H1 (cell line): Measurements from ENCODE around the gene NKAIN2. TPM values are rescaled to one million over a fixed set of nuclear protein-coding genes. Genes with fewer than 3 reads are reported as not detected.

ENCODE experiments used
- CTCF ChIA-PET: fragments of 300-600 bp; sonication (Branson Sonifier 250); formaldehyde crosslinking; loops from one replicate; lab custom pipeline; 2021; ENCODE audit not compliant: partially characterized antibody; lab: Charles Lee
- POLR2A ChIA-PET: fragments of 300-600 bp; sonication (Branson Sonifier 250); formaldehyde crosslinking; loops from one replicate; lab custom pipeline; 2021; ENCODE audit warnings: inconsistent platforms; ENCODE audit not compliant: partially characterized antibody; lab: Charles Lee
- DNase-seq, 2 experiments: peaks; one replicate each; pipeline versions ENCODE4 v3.0.0 to v3.0.0-alpha.2; 2010 to 2022; ENCODE audit warnings: low spot score in 2 of 2, low read depth in 1 of 2, mixed read lengths in 1 of 2
- FAIRE-seq: peaks from 2 replicates; lab custom pipeline; 2011; peaks lifted over from hg19 to GRCh38; lab: Jason Lieb, UNC
- H2AFZ ChIP-seq: 2 replicates; pipeline ENCODE4 v1.8.1; 2012; ENCODE audit warnings: low read length, inconsistent platforms
- H2AK5ac ChIP-seq: 2 replicates; pipeline ENCODE4 v1.6.1; 2013; ENCODE audit warnings: low read depth, low read length
- H2BK120ac ChIP-seq: replicated peaks from 2 replicates; pipeline ENCODE3; 2013; ENCODE audit warnings: low read depth, low read length, inconsistent platforms
- H2BK12ac ChIP-seq: 2 replicates; pipeline ENCODE4 v1.6.1; 2013; ENCODE audit warnings: low read depth, low read length
- H2BK15ac ChIP-seq: 2 replicates; pipeline ENCODE4 v1.6.1; 2013; ENCODE audit warnings: low read length
- H2BK20ac ChIP-seq: 2 replicates; pipeline ENCODE4 v1.6.1; 2013; ENCODE audit warnings: low read length
- H2BK5ac ChIP-seq: 2 replicates; pipeline ENCODE4 v1.6.1; 2013; ENCODE audit warnings: low read depth, low read length
- H3K14ac ChIP-seq: 2 replicates; pipeline ENCODE4 v1.6.1; 2013; ENCODE audit warnings: inconsistent platforms; ENCODE audit not compliant: insufficient read length
- H3K18ac ChIP-seq: 2 replicates; pipeline ENCODE4 v1.6.1; 2013; ENCODE audit warnings: low read length; ENCODE audit errors: extremely low read depth
- H3K23ac ChIP-seq: 2 replicates; pipeline ENCODE4 v1.6.1; 2013; ENCODE audit warnings: inconsistent platforms; ENCODE audit not compliant: insufficient read length
- H3K23me2 ChIP-seq: 2 replicates; pipeline ENCODE4 v1.6.1; 2013; ENCODE audit warnings: low read depth, low read length
- H3K27ac ChIP-seq: 2 replicates; pipeline ENCODE4 v1.6.1; 2011; ENCODE audit warnings: low read depth, low read length, inconsistent platforms
- H3K27me3 ChIP-seq, 4 experiments: replicated peaks in 1 of 4; 1 replicate in 1 of 4; 2 replicates in 3 of 4; pipeline versions ENCODE4 v1.6.1 to v1.8.1; 2011 to 2013; ENCODE audit warnings: low read length in 3 of 4, mild to moderate bottlenecking in 3 of 4, inconsistent platforms in 2 of 4, mixed read lengths in 2 of 4, moderate library complexity in 1 of 4; ENCODE audit not compliant: control insufficient read depth in 3 of 4, insufficient read depth in 3 of 4; ENCODE audit errors: extremely low read depth in 1 of 4
- H3K36me3 ChIP-seq, 4 experiments: 2 replicates each; pipeline versions ENCODE4 v1.6.1 to v1.8.1; 2011 to 2013; ENCODE audit warnings: mild to moderate bottlenecking in 4 of 4, low read length in 3 of 4, moderate library complexity in 2 of 4, control low read depth in 1 of 4, inconsistent platforms in 1 of 4; ENCODE audit not compliant: insufficient read depth in 4 of 4, control insufficient read depth in 2 of 4
- H3K4ac ChIP-seq: replicated peaks from 2 replicates; pipeline ENCODE3; 2013; ENCODE audit warnings: low read length, low read depth, mixed read lengths, inconsistent platforms; ENCODE audit not compliant: insufficient read length
- H3K4me1 ChIP-seq, 4 experiments: replicated peaks in 1 of 4; 1 replicate in 1 of 4; 2 replicates in 3 of 4; pipeline versions ENCODE4 v1.6.1 to v1.8.1; 2011 to 2013; ENCODE audit warnings: low read length in 3 of 4, inconsistent platforms in 2 of 4, mixed read lengths in 1 of 4; ENCODE audit not compliant: insufficient read depth in 4 of 4, control insufficient read depth in 3 of 4
- H3K4me2 ChIP-seq, 2 experiments: 2 replicates each; pipeline versions ENCODE4 v1.6.1 to v1.8.1; 2011 to 2013; ENCODE audit warnings: low read depth in 2 of 2, low read length in 2 of 2, control low read depth in 1 of 2, inconsistent platforms in 1 of 2, mild to moderate bottlenecking in 1 of 2; ENCODE audit not compliant: insufficient read depth in 1 of 2
- H3K4me3 ChIP-seq, 4 experiments: fragments of 200-600, 300-600 bp in 1 of 4; sonication (generic), shearing (Covaris generic), sonication (Bioruptor Twin) in 1 of 4; 2 replicates each; pipeline versions ENCODE4 v1.5.1 to v1.8.1; 2011 to 2016; ENCODE audit warnings: low read length in 4 of 4, low read depth in 3 of 4, control low read depth in 2 of 4, inconsistent platforms in 2 of 4, mild to moderate bottlenecking in 2 of 4, mixed read lengths in 1 of 4, moderate library complexity in 1 of 4; ENCODE audit not compliant: insufficient read depth in 2 of 4; ENCODE audit errors: extremely low read depth in 1 of 4
- H3K56ac ChIP-seq: replicated peaks from 2 replicates; pipeline ENCODE3; 2013; ENCODE audit warnings: low read depth, mild to moderate bottlenecking, mixed read lengths, low read length, inconsistent platforms; ENCODE audit not compliant: insufficient read length
- H3K79me1 ChIP-seq: 2 replicates; pipeline ENCODE4 v1.6.1; 2013; ENCODE audit warnings: low read depth, low read length, control low read depth
- H3K79me2 ChIP-seq, 2 experiments: 2 replicates each; pipeline versions ENCODE4 v1.6.1 to v1.8.1; 2012 to 2013; ENCODE audit warnings: low read length in 2 of 2, mild to moderate bottlenecking in 2 of 2, inconsistent platforms in 1 of 2; ENCODE audit not compliant: insufficient read depth in 2 of 2, control insufficient read depth in 1 of 2
- H3K9ac ChIP-seq, 4 experiments: replicated peaks in 1 of 4; 1 replicate in 1 of 4; 2 replicates in 3 of 4; pipeline versions ENCODE4 v1.6.1 to v1.8.1; 2011 to 2013; ENCODE audit warnings: low read depth in 3 of 4, low read length in 3 of 4, control low read depth in 2 of 4, mild to moderate bottlenecking in 2 of 4, moderate library complexity in 2 of 4, inconsistent platforms in 1 of 4; ENCODE audit errors: extremely low read depth in 1 of 4
- H3K9me3 ChIP-seq, 2 experiments: 2 replicates each; pipeline versions ENCODE4 v1.6.1 to v1.8.1; 2012 to 2013; ENCODE audit warnings: mild to moderate bottlenecking in 2 of 2, moderate library complexity in 2 of 2, control low read depth in 1 of 2, inconsistent platforms in 1 of 2, low read depth in 1 of 2, low read length in 1 of 2, mixed read lengths in 1 of 2; ENCODE audit not compliant: insufficient read depth in 2 of 2
- H4K20me1 ChIP-seq, 2 experiments: replicated peaks in 1 of 2; 2 replicates each; pipeline versions ENCODE3 to v1.8.1; 2011 to 2013; ENCODE audit warnings: inconsistent platforms in 2 of 2, low read length in 2 of 2, mild to moderate bottlenecking in 1 of 2; ENCODE audit not compliant: insufficient read depth in 2 of 2, control insufficient read depth in 1 of 2
- H4K5ac ChIP-seq: 2 replicates; pipeline ENCODE4 v1.6.1; 2013; ENCODE audit warnings: low read length, low read depth, mixed read lengths, inconsistent platforms; ENCODE audit not compliant: insufficient read length
- H4K8ac ChIP-seq: 2 replicates; pipeline ENCODE4 v1.8.0; 2013; ENCODE audit warnings: mild to moderate bottlenecking, moderate library complexity, low read length, inconsistent platforms; ENCODE audit not compliant: insufficient read depth; ENCODE audit errors: extremely low read depth
- H4K91ac ChIP-seq: replicated peaks from 2 replicates; pipeline ENCODE3; 2013; ENCODE audit warnings: low read length, mixed read lengths, inconsistent platforms; ENCODE audit not compliant: insufficient read length
- BACH1 ChIP-seq: IDR thresholded peaks from 2 replicates; pipeline ENCODE4 v1.6.1; 2012; ENCODE audit warnings: low read length, improper control_type of control experiment
- CBX5 ChIP-seq: fragments of 300-800, 300-1000 bp; sonication (generic); IDR thresholded peaks from 2 replicates; pipeline ENCODE4 v1.7.1; 2016; ENCODE audit warnings: antibody characterized with exemption, low read length, low read depth
- CREB1 ChIP-seq: IDR thresholded peaks from 2 replicates; pipeline ENCODE4 v1.6.1; 2012; ENCODE audit warnings: inconsistent platforms
- EGR1 ChIP-seq: IDR thresholded peaks from 2 replicates; pipeline ENCODE4 v1.6.1; 2011; ENCODE audit warnings: low read depth, low read length, borderline replicate concordance
- GABPA ChIP-seq: IDR thresholded peaks from 2 replicates; pipeline ENCODE4 v1.6.1; 2011; ENCODE audit warnings: mild to moderate bottlenecking, low read length, moderate library complexity, borderline replicate concordance; ENCODE audit not compliant: insufficient read depth
- KDM4A ChIP-seq: IDR thresholded peaks from one replicate; pipeline ENCODE4 v1.7.1; 2012; ENCODE audit warnings: low read depth, mild to moderate bottlenecking, moderate library complexity, low read length, inconsistent platforms; ENCODE audit not compliant: severe bottlenecking
- MAX ChIP-seq: IDR thresholded peaks from 2 replicates; pipeline ENCODE4 v1.6.1; 2012; ENCODE audit warnings: inconsistent platforms
- NRF1 ChIP-seq: IDR thresholded peaks from 2 replicates; pipeline ENCODE4 v1.6.1; 2011; ENCODE audit warnings: mild to moderate bottlenecking, low read depth, low read length, improper control_type of control experiment
- PHF8 ChIP-seq: fragments of 200-600 bp; sonication (generic); conservative IDR thresholded peaks from 2 replicates; pipeline ENCODE4 v1.7.1; 2012; ENCODE audit warnings: low read depth, mild to moderate bottlenecking, inconsistent platforms, low read length, moderate library complexity
- RFX5 ChIP-seq: IDR thresholded peaks from 2 replicates; pipeline ENCODE4 v1.6.1; 2011; ENCODE audit warnings: low read depth, low read length, improper control_type of control experiment, borderline replicate concordance
- RXRA ChIP-seq: IDR thresholded peaks from 2 replicates; pipeline ENCODE4 v1.6.1; 2011; ENCODE audit warnings: low read depth, mild to moderate bottlenecking, low read length, moderate library complexity; ENCODE audit not compliant: insufficient read depth
- SIX5 ChIP-seq: IDR thresholded peaks from 2 replicates; pipeline ENCODE4 v1.6.1; 2011; ENCODE audit warnings: mild to moderate bottlenecking, low read depth, low read length
- SP2 ChIP-seq: IDR thresholded peaks from 2 replicates; pipeline ENCODE4 v1.6.1; 2012; ENCODE audit warnings: mild to moderate bottlenecking, low read length, inconsistent platforms
- SUZ12 ChIP-seq: fragments of 200-600 bp; sonication (generic); IDR thresholded peaks from 2 replicates; pipeline ENCODE4 v1.6.1; 2012; ENCODE audit warnings: mild to moderate bottlenecking, inconsistent platforms, low read length, moderate library complexity, mixed read lengths
- TAF7 ChIP-seq: optimal IDR thresholded peaks from 2 replicates; pipeline ENCODE3; 2011; ENCODE audit warnings: low read depth, mild to moderate bottlenecking, inconsistent platforms, low read length, moderate library complexity, borderline replicate concordance
- YY1 ChIP-seq: IDR thresholded peaks from 2 replicates; pipeline ENCODE4 v1.6.1; 2011; ENCODE audit warnings: low read depth, mild to moderate bottlenecking, low read length
- WGBS, 2 experiments: shearing (Covaris generic) in 1 of 2; methylation state at CpG; one replicate each; pipeline versions ENCODE4 v1.1.6 to v1.1.7; 2013 to 2015; ENCODE audit warnings: low lambda C conversion rate in 2 of 2, mixed read lengths in 2 of 2, inconsistent platforms in 1 of 2, low coverage in 1 of 2, missing lambda C conversion rate in 1 of 2; ENCODE audit not compliant: insufficient replicate concordance in 2 of 2, insufficient coverage in 1 of 2, insufficient read length in 1 of 2; ENCODE audit errors: extremely low coverage in 1 of 2, missing lambda C conversion rate in 1 of 2; 5-methylcytosine and 5-hydroxymethylcytosine counted together
- polyA plus RNA-seq, 7 experiments: library from polyadenylated mRNA; depleted of rRNA in 3 of 7; stranded (reverse) in 5 of 7; unstranded in 2 of 7; fragments of >200 nt in 5 of 7; fragments of 200-250 nt in 2 of 7; gene quantifications; 1 replicate in 5 of 7; 2 replicates in 1 of 7; 4 replicates in 1 of 7; pipeline versions ENCODE4 v1.2.1 to v1.2.3, GENCODE V29; 2011 to 2013; ENCODE audit warnings: missing spikeins in 2 of 7, mixed read lengths in 2 of 7
- total RNA-seq: library from RNA; stranded (reverse); fragmentation: NEBNext Ultra II Directional; extraction: Animal tissue kit (Norgen Biotek cat#: 25700); gene quantifications from 2 replicates; pipeline ENCODE4 v1.2.1, GENCODE V29; 2021

NKAIN2 gene
- total and polyA plus RNA-seq, 2 of the 8 experiments (the other 6 are each of a cell fraction or from before 2014, with no cell fraction given): 0.20 to 0.34 TPM

GRCh38 chr6:124055963-124056362, 252.3 kb downstream of the NKAIN2 start:
- Histone ChIP-seq H3K23ac (no peak overlapping the region), H3K4ac (no peak overlapping the region), H3K4me1 (no peaks in the 10 kb centered on the region), H3K36me3 (no peaks in the 10 kb centered on the region), H3K56ac (no peak overlapping the region), H4K91ac (no peak overlapping the region), H2BK5ac (no peak overlapping the region), H3K9ac (no peak overlapping the region), H3K23me2 (no peaks in the 10 kb centered on the region), H4K20me1 (no peaks in the 10 kb centered on the region), H2AK5ac (no peak overlapping the region), H2AFZ (0 out of 2 replicates have a peak overlapping the region, but pooled peaks have one; percentile 14), H3K27ac (no peak overlapping the region), H4K8ac (no peak overlapping the region), H2BK12ac (no peak overlapping the region), H3K14ac (no peak overlapping the region), H3K27me3 (no peaks in the 10 kb centered on the region), H3K4me2 (no peak overlapping the region), H2BK120ac (no peak overlapping the region), H3K18ac (no peak overlapping the region), H3K4me3 (no peak overlapping the region), H3K9me3 (no peaks in the 10 kb centered on the region), H3K79me1 (no peaks in the 10 kb centered on the region), H3K79me2 (no peaks in the 10 kb centered on the region), H2BK15ac (no peak overlapping the region), H4K5ac (no peak overlapping the region), H2BK20ac (no peak overlapping the region)
- ChIA-PET POLR2A (no interaction called here), CTCF (no interaction called here)
- 95% methylated on average over 1 of the region's 1 CpG; no CpG with 5 or more reads in 1 of the 2 experiments for WGBS, 2 experiments
- DNase-seq: no peak
- FAIRE-seq: no peak
- TF ChIP-seq SIX5: no peak
- no peak for TF ChIP-seq CREB1
- TF ChIP-seq KDM4A: no peak
- no peak for TF ChIP-seq BACH1
- no peak for TF ChIP-seq EGR1
- TF ChIP-seq YY1: no peak
- no peak for TF ChIP-seq NRF1
- TF ChIP-seq TAF7: no peak
- no peak for TF ChIP-seq MAX
- no peak for TF ChIP-seq PHF8
- no peak for TF ChIP-seq SUZ12
- no peak for TF ChIP-seq GABPA
- TF ChIP-seq SP2: no peak
- no peak for TF ChIP-seq RXRA
- TF ChIP-seq CBX5: no peak
- TF ChIP-seq RFX5: no peak
